HG02981 (cell line): ENCODE measurements around the gene SARNP.
A peak's percentile ranks its signal among the peaks of the same experiment; 100 is the strongest.

Source experiments
- ATAC-seq: cut with Tn5 transposase; IDR thresholded peaks from one replicate; pipeline ENCODE4 v1.9.1; 2021; ENCODE audit warnings: mild to moderate bottlenecking, moderate library complexity; ENCODE audit not compliant: unreplicated experiment

The SARNP gene

DNA sequence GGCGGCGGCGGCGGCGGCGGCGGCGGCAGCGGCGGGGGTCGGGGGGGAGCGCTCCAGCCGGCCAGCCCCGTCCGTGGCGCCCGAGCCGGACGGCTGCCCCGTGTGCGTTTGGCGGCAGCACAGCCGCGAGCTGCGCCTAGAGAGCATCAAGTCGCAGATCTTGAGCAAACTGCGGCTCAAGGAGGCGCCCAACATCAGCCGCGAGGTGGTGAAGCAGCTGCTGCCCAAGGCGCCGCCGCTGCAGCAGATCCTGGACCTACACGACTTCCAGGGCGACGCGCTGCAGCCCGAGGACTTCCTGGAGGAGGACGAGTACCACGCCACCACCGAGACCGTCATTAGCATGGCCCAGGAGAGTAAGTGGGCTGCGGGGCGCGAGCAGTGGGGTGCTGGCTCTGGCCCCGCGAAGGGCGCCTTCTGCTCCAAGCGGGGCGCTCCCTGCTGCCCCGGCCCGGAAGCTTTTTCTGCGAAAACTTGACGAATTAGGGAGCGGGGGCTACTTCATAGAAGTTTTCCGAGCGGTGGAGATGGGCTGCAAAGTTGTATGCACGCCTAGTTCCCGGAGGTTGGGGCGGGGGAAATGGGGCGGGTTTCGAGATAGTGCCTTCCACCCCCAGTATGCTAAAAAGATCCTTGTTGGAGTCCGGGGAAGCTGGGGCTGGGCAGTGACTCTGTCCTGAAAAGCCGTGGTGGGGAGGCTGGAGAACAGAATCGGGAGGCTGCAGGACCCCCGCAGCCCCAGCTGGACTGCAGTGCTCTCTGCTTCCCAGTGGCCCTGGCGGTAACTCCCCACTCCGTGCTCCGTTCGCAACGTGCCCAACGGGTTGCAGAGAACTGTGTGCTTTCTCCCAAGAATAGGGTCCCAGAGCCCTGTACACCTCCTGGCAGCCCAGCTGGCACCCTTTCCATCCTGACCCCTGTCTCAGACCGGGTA is 73.9 kb downstream of the SARNP start:
- ATAC-seq = peak; percentile 40

DNA sequence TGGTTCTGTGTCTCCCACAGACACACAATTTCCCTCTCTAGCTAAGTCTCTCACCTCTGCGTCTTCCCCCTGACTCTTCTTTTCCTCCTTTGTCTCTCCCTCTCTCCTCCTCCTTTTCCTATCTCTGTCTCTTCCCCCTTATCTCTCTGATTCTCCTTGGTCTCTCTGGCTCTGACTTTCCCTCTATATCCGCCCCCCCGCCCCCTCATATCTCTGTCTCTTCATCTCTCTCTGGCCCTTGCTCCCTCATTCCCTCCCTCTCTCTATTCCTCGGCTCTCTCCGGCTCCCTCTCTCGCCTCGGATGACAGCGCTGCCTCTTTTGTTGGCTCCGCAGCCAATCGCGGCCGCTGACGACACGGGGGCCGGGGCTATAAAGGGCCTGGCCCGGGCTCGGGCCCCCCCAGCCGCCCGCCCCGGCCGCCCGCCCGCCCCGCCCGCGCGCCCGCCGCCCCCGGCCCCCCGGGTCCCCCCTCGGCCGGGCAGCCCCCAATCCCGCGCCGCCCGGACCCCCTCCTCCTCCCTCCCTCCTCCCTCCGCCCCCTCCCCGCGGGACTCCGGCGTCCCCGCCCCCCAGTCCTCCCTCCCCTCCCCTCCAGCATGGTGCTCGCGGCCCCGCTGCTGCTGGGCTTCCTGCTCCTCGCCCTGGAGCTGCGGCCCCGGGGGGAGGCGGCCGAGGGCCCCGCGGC is 74.7 kb downstream of the SARNP start, which contains the start of gene GDF11:
GDF11 (plus strand) TSS at position 404 of the 687 bp plus-strand sequence; CDS start at position 599, 195 bp downstream.
- ATAC-seq = peak; percentile 29

- ATAC-seq = no peak
These were observed 75.4 kb downstream of the SARNP start for GRCh38 chr12:55741931-55742680.

DNA sequence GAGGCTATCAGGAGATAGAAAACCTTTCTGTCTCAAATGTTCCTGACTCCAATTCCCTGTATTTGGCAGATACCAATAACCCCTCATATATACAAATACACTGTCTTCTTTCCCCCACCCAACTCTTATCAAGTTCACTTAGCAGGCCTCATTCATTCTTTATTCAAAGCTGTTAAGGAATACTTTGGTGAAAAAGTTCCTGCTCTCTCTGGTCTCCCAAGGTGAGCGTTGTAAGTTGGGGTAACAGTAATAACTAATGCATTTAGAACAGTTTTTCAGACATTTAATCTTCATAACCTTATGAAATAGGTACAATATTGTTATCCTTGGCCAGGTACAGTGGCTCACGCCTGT is 78.5 kb downstream of the SARNP start:
- no peak for ATAC-seq

- peak; percentile 75 for ATAC-seq
These were observed 79.2 kb downstream of the SARNP start for GRCh38 chr12:55738123-55739024.

GRCh38 chr12:55737581-55738122 is 79.9 kb downstream of the SARNP start:
- peak; percentile 16 for ATAC-seq

GRCh38 chr12:55736780-55737580 is 80.5 kb downstream of the SARNP start:
- ATAC-seq = no peak

GRCh38 chr12:55736076-55736475 is 81.4 kb downstream of the SARNP start:
- ATAC-seq = no peak

DNA sequence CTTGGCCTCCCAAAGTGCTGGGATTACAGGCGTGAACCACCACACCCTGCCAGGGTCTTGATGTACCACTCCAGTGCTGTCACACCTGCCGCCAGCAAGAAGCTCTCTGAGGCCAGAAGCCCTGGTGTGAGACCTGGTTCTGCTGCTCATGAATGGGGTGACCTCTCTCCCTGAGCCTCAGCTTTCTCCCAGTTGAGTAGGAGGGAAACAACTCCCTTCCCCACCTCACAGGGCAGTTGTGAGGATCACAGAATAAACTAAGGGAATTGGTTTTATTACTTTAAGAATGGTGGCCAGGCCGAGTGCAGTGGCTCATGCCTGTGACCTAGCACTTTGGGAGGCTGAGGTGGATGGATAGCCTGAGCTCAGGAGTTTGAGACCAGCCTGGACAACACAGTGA is 82.9 kb downstream of the SARNP start:
- no peak for ATAC-seq

DNA sequence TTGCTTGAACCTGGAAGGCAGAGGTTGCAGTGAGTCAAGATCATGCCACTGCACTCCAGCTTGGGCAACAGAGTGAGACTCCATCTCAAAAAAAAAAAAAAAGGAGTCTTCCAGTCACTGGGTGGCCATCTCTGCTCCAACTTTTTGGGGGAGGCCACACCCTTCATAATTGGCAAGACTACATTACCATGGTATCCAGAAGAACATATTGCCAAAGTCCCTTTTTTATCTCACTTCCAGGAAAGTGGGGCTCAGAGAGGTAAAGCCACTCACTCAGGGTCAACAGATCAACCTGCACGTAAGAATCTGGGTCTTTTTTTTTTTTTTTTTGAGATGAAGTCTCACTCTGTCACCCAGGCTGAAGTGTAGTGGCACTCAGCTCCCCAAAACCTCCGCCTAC is 83.7 kb downstream of the SARNP start:
- ATAC-seq = no peak

DNA sequence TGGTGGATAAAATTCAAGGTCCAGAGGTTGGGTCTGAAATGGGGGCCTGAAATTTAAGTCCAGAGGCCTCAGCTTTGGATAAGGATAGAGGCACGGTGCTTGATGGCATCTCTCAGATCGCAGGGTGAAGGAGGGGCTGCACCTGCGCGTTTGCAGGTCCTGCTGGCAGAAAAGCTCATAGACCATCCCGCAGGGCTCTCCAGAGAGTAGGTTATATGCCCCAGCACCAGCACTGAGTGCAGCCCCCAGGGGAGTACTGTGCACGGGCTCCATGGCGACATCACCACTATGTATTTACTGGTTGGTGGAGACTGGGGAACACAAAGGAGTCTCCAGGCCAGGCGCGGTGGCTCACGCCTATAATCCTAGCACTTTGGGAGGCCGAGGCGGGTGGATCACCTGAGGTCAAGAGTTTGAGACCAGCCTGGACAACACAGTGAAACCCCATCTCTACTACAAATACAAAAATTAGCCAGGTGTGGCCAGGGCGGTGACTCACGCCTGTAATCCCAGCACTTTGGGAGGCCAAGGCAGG is 84.4 kb downstream of the SARNP start:
- no peak for ATAC-seq

GRCh38 chr12:55732288-55732687 is 85.2 kb downstream of the SARNP start:
- no peak for ATAC-seq

GRCh38 chr12:55729819-55730818 is 87.4 kb downstream of the SARNP start:
- peak; percentile 38 for ATAC-seq

DNA sequence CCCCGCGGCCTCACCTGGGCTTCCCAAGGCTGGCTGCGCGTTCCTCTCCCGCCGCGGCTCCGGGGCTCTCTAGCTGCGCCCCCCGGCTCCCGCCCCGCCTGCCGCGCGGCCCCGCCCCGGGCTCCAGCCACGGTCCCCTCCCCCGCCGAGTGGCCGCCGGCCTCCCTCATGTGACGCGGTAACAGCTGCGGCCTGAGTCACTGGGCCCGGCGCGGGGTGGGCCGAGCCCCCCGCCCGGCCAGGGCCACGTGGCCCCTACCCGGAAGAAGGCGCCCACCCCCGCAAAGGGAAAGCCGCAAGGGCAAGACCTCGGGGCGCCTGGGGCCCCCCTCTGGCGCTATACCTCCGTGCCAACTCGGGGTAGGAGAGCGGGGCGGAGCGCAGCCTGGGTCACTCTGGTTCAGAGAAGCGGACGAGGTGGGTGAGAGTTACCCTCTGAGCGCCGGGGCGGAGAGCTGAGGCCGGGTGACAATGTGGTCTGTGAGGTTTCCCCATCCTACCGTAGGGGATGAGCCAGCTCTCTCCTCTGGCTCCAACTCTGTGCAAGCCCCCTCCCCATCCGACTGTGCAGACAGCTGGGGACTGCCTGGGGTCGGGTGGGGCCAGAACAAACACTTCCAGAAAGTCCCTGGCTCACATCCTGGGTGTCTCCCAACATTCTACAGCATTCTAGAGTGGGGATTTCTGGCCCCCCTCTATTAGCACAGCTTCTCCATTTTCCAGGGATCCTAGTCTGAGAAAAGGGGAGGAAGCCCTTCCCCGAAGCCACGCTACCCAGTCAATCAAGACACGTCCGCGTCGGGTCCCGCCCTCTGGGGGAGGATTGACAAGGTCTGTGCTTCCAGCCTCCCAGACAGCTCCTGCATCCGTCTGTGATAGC is 88.3 kb downstream of the SARNP start, which contains the start of gene CD63:
CD63 (minus strand) TSS at position 71 of the 880 bp plus-strand sequence. CDS start 668 bp downstream, outside the sequence.
- ATAC-seq = peak; percentile 58

DNA sequence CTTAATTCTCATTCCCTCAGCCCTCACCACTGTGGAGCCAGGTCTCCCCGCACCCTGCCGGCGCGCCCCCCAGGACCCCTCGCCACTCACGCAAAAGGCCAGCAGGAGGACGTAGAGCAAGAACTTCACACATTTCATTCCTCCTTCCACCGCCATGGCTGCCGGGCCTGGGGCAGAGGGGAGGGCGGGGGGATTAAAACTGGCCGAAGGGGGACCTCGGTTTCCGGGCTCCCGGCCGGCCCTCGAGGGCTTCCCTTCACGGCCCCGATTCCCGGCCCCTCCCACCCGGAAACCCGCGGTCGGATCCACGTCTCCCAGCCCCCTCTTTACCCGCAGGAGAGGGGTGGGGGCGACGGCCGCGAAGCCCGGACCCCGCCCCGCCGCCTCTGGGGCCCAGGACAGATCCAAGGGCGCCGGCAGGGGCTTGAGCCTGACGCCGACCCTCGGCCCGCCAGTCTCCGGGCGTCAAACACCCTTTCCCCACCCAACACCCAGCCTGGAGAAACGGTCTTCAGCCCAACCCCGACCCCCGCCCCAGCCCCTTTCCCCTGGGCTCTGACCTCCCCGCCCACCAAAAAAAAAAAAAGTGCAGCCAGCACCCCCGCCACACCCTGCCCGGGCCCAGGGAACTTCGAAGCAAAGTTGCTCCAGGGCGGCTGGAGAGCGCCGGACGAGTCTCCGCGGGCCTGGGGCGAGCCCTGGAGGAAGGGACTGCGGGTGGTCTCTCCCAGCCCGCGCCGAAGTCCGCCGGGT is 89.2 kb downstream of the SARNP start:
- peak; percentile 30 for ATAC-seq

- ATAC-seq = no peak
These were observed 89.8 kb downstream of the SARNP start for GRCh38 chr12:55727643-55728185.
